Nephron (organoid): ENCODE results near the gene TEKT5.

Source experiments
- H3K27ac Mint-ChIP-seq, 3 experiments: 2 replicates each; pipeline ENCODE4 v1.8.0; 2020; ENCODE audit warnings: mixed read lengths in 3 of 3, mild to moderate bottlenecking in 2 of 3, moderate library complexity in 1 of 3
- H3K27me3 Mint-ChIP-seq: 2 replicates; pipeline ENCODE4 v1.8.0; 2021; ENCODE audit warnings: low read depth, mild to moderate bottlenecking, moderate library complexity, mixed read lengths
- H3K36me3 Mint-ChIP-seq: 2 replicates; pipeline ENCODE4 v1.8.0; 2020; ENCODE audit warnings: low read depth, mixed read lengths
- H3K4me1 Mint-ChIP-seq: 2 replicates; pipeline ENCODE4 v1.8.0; 2020; ENCODE audit warnings: mixed read lengths
- H3K4me3 Mint-ChIP-seq, 3 experiments: 2 replicates each; pipeline ENCODE4 v1.8.0; 2020; ENCODE audit warnings: mild to moderate bottlenecking in 3 of 3, mixed read lengths in 3 of 3, moderate library complexity in 2 of 3
- H3K9me3 Mint-ChIP-seq: 2 replicates; pipeline ENCODE4 v1.8.0; 2020; ENCODE audit warnings: mixed read lengths
- CTCF ChIP-seq, 3 experiments: fragments of 200-600 bp; sonication (generic); IDR thresholded peaks; one replicate each; pipeline ENCODE4 v1.5.0; 2021; ENCODE audit warnings: antibody characterized with exemption in 3 of 3; ENCODE audit not compliant: unreplicated experiment in 3 of 3

TEKT5 gene

DNA sequence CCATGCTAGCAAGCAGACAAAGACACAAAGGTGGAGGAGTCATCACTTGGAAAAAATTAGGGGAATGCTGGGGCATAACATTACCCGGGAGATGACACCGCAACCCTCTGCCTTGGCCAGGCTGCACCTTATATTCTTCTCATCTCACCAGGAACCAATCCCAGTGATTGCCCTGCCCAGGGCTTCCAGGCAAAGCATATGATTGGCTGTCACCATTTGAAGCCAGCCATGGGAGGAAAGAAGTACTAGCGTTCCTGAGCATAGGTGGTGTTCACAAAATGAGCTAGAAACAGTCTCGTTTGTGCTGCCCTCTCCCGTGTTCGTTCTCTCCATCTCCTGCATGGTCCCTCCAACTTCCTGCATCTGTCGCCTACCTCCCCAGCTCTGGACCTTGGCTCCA lies 29.6 kb downstream of the TEKT5 start:
- no peak for TF ChIP-seq CTCF (IDR thresholded peaks at IDR 0.05; ENCODE audit: unreplicated experiment in 3 of 3)
- no peaks in the 10 kb centered on the region for H3K36me3 Mint-ChIP-seq
- peaks cover 11% of the 10 kb centered on the region for H3K9me3 Mint-ChIP-seq
- no peaks in the 10 kb centered on the region for H3K27me3 Mint-ChIP-seq
- no peak overlapping the region for H3K4me3 Mint-ChIP-seq
- peaks cover 36% of the 10 kb centered on the region for H3K4me1 Mint-ChIP-seq
- H3K27ac Mint-ChIP-seq = peak overlapping the region in 1 of 3 experiments; percentile 19

GRCh38 chr16:10664720-10665126 lies 30.0 kb downstream of the TEKT5 start:
- H3K4me3 Mint-ChIP-seq = no peak overlapping the region

DNA sequence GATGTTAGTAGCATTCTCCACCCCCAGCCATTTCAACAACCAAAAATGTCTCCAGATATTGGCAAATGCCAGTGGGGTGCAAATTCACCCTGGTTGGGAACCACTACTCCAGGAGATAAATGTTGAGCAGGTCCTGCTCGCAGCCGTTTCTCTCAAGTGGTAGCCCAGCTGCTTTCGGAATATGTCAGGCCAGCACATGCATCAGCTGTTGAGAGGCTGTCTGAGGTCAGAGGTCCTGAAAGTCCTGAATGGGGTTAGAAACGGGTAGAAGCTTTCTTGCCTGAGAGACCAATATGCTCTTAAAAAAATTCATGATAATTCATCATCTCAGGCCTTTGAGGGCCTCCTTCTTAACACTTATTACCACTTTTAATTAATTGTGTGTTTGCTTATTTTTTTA lies 31.0 kb downstream of the TEKT5 start:
- Mint-ChIP-seq H3K27me3 (no peaks in the 10 kb centered on the region), H3K27ac (peak overlapping the region in 2 of 3 experiments; percentile 81 to 89), H3K9me3 (peaks cover 11% of the 10 kb centered on the region), H3K4me3 (no peak overlapping the region), H3K4me1 (peaks cover 36% of the 10 kb centered on the region), H3K36me3 (no peaks in the 10 kb centered on the region)
- no peak for TF ChIP-seq CTCF (IDR thresholded peaks at IDR 0.05; ENCODE audit: unreplicated experiment in 3 of 3)

More at GRCh38 chr16:10664720-10665126, 30.0 kb downstream of the TEKT5 start:
- Mint-ChIP-seq H3K9me3 (peaks cover 11% of the 10 kb centered on the region), H3K36me3 (no peaks in the 10 kb centered on the region), H3K27me3 (no peaks in the 10 kb centered on the region), H3K27ac (no peak overlapping the region), H3K4me1 (peaks cover 36% of the 10 kb centered on the region)
- no peak for TF ChIP-seq CTCF (IDR thresholded peaks at IDR 0.05; ENCODE audit: unreplicated experiment in 3 of 3)

DNA sequence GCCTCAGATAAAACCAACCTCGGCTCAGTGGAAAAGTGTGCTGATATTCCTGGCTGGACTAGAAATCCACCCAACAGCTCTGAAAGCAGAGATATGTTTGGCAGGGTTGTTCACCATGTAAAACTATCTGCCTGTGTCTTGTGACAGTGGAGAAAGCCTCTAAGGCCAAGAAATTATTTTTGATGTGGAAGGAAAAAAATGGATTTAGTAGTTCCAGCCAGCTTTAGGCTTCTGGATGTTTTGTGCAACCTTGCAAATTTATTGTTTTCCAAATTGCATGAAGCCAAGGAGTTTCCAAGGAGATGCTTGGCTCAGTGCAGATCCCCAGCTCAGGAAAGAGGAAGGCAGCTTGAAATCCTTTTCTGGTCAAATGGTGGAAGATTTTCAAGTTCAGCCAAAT lies 31.6 kb downstream of the TEKT5 start:
- TF ChIP-seq CTCF (IDR thresholded peaks at IDR 0.05; ENCODE audit: unreplicated experiment in 3 of 3) = no peak
- H3K27ac Mint-ChIP-seq = peak overlapping the region in 2 of 3 experiments; percentile 81 to 89
- H3K36me3 Mint-ChIP-seq = no peaks in the 10 kb centered on the region
- H3K9me3 Mint-ChIP-seq = peaks cover 11% of the 10 kb centered on the region
- H3K4me3 Mint-ChIP-seq = no peak overlapping the region
- H3K4me1 Mint-ChIP-seq = peaks cover 36% of the 10 kb centered on the region
- no peaks in the 10 kb centered on the region for H3K27me3 Mint-ChIP-seq

DNA sequence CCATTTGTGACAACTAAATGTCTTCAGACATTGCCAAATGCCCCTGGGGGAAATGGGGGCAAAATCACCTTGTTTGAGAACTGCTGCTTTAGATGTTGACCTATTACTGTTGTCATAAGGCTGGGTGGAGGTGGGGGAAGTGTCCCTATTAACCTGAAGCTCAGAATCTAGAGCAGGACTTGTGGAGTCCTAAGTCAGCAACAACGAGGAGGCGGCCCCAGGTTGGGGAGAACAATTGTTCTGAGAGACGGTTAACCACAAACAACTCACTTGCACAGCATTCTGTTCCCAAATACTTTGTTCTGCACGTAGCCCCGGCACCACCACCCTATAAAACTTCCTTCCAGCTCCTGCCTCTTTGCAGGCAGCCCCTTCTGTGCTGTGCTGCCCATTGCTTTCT lies 32.5 kb downstream of the TEKT5 start:
- peaks cover 13% of the 10 kb centered on the region for H3K9me3 Mint-ChIP-seq
- H3K27me3 Mint-ChIP-seq = no peaks in the 10 kb centered on the region
- peaks cover 32% of the 10 kb centered on the region for H3K4me1 Mint-ChIP-seq
- no peak overlapping the region for H3K4me3 Mint-ChIP-seq
- no peaks in the 10 kb centered on the region for H3K36me3 Mint-ChIP-seq
- peak overlapping the region in 1 of 3 experiments; percentile 89 for H3K27ac Mint-ChIP-seq
- TF ChIP-seq CTCF (IDR thresholded peaks at IDR 0.05; ENCODE audit: unreplicated experiment in 3 of 3) = no peak

- no peak for TF ChIP-seq CTCF (IDR thresholded peaks at IDR 0.05; ENCODE audit: unreplicated experiment in 3 of 3)
- peak overlapping the region in 2 of 3 experiments; percentile 68 to 82 for H3K27ac Mint-ChIP-seq
- H3K27me3 Mint-ChIP-seq = no peaks in the 10 kb centered on the region
- no peaks in the 10 kb centered on the region for H3K36me3 Mint-ChIP-seq
- no peak overlapping the region for H3K4me3 Mint-ChIP-seq
- H3K9me3 Mint-ChIP-seq = peaks cover 13% of the 10 kb centered on the region
- peaks cover 32% of the 10 kb centered on the region for H3K4me1 Mint-ChIP-seq
These were observed 33.0 kb downstream of the TEKT5 start for GRCh38 chr16:10661737-10662136.
